Immature natural killer cell (primary cell): Measurements from ENCODE around the gene TMEM222. TPM values are rescaled to one million over a fixed set of nuclear protein-coding genes. Genes with fewer than 3 reads are reported as not detected.

ENCODE experiments used
- DNase-seq, 3 donors: peaks; one replicate each; pipeline ENCODE4 v3.0.0; 2022; ENCODE audit warnings: mixed read lengths in 1 of 3
- H3K27ac Mint-ChIP-seq, 6 donors: one replicate each; pipeline ENCODE4 v1.8.0; 2020; ENCODE audit warnings: mixed read lengths in 6 of 6, mild to moderate bottlenecking in 5 of 6, inconsistent platforms in 4 of 6, moderate library complexity in 3 of 6
- H3K27me3 Mint-ChIP-seq, 3 donors: one replicate each; pipeline ENCODE4 v1.8.0; 2020 to 2021; ENCODE audit warnings: low read depth in 3 of 3, mild to moderate bottlenecking in 3 of 3, mixed read lengths in 3 of 3, moderate library complexity in 3 of 3, inconsistent platforms in 1 of 3
- H3K36me3 Mint-ChIP-seq, 3 donors: one replicate each; pipeline ENCODE4 v1.8.0; 2020; ENCODE audit warnings: mixed read lengths in 3 of 3, inconsistent platforms in 2 of 3, mild to moderate bottlenecking in 2 of 3
- H3K4me1 Mint-ChIP-seq, 2 donors: one replicate each; pipeline ENCODE4 v1.8.0; 2020; ENCODE audit warnings: inconsistent platforms in 2 of 2, mild to moderate bottlenecking in 2 of 2, mixed read lengths in 2 of 2, moderate library complexity in 1 of 2
- H3K4me3 Mint-ChIP-seq, 5 donors: one replicate each; pipeline ENCODE4 v1.8.0; 2020; ENCODE audit warnings: mild to moderate bottlenecking in 5 of 5, mixed read lengths in 5 of 5, inconsistent platforms in 3 of 5, moderate library complexity in 3 of 5
- H3K9me3 Mint-ChIP-seq, 6 donors: one replicate each; pipeline ENCODE4 v1.8.0; 2020; ENCODE audit warnings: mild to moderate bottlenecking in 6 of 6, mixed read lengths in 6 of 6, inconsistent platforms in 4 of 6, moderate library complexity in 3 of 6
- polyA plus RNA-seq, 3 donors: library from polyadenylated mRNA; unstranded; fragments of 300-500 nt; fragmentation: Illumina TruSeq; gene quantifications; one replicate each; pipeline ENCODE4 v1.2.3, GENCODE V29; 2021

The TMEM222 gene
- polyA plus RNA-seq, 3 donors from 2014 or later = 56.0 to 99.3 (median 69.8) TPM

DNA sequence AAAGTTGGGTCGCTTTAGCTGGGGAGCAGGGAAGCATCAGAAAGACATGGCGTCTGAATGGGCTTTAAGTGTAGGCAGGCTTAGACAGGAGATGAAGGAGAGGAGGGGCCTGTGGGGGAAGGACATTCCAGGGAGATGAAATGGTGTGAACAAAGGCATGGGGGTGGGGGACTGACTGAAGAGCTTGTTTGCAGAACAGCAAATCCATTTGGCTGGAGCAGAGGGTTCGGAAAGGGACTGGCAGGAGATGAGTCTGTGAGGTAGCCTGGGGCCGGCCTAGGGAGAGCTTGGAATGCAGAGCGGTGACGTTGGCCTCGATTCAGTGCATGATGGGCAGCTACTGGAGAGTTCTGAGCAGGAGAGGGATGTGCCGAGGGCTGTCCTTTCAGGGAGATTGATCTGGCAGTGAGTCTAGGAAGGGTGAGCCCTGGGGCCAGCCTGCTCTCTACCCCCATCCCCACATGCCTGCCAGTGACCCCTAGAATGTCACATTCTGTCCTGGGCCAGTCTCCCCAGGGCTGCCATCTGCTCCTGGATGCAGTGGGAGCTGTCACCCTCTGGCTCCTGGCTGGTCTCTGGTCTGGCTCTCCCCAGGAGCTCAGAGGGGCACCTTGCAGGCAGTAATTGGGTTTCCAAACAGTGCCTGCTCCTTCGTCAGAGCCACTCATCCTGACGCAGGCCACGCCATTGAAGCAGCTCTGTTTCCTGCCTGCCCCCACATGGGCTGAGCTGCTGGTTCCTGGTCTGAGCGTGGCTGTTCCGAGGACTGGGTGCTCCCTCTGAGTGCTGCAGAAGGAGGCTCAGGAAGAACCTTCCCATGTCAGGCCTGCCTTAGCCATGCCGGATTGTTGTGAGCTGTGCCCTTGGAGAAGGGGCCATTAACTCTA lies 22.3 kb upstream of the TMEM222 start:
- H3K4me1 Mint-ChIP-seq = peaks cover 0 to 3% of the 10 kb centered on the region in 2 donors
- no peak for DNase-seq
- no peak overlapping the region for H3K27ac Mint-ChIP-seq
- peaks cover 0 to 2% (median 0%) of the 10 kb centered on the region in 3 donors for H3K27me3 Mint-ChIP-seq
- H3K9me3 Mint-ChIP-seq = no peaks in the 10 kb centered on the region
- H3K36me3 Mint-ChIP-seq = peaks cover 10 to 26% (median 13%) of the 10 kb centered on the region in 3 donors
- no peak overlapping the region for H3K4me3 Mint-ChIP-seq

DNA sequence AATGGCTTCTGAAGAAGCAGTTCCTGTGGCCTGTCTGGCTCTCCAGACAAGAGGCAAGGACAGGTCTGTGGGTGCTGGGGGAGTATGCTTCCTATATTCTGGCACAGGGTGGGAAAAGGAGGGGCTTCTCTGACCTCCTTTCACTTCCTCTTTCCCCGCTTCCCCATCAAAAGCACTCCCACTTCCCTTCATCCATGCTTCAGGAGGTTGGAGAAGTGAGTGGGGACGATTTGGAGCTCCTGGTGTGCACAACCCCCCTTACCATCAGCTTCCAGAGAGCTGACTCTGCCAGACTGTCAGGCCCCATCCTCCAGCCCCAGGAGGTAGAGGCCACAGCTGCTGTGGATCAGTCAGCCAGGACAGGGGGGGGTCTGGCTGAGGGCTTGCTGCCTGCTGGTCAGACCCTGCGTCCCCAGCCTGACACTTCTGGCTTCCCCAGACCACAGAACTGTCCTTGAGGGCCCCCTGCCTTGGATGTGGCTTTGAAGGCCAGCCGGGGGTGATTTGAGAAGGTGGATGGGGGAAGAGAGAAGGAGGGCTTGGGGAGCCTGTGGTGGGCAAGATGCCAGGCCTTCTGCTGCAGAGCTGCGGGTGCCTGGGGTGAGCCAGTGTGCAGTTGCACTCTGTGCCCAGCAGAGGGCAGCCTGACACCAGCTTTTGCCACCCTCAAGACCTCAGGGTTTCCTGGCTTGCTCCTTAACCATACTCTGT lies 21.5 kb upstream of the TMEM222 start:
- DNase-seq = peak; percentile 66 to 77 (median 74)
- peaks cover 0 to 3% of the 10 kb centered on the region in 2 donors for H3K4me1 Mint-ChIP-seq
- H3K27me3 Mint-ChIP-seq = peaks cover 0 to 2% (median 0%) of the 10 kb centered on the region in 3 donors
- no peak overlapping the region for H3K27ac Mint-ChIP-seq
- H3K9me3 Mint-ChIP-seq = no peaks in the 10 kb centered on the region
- no peak overlapping the region for H3K4me3 Mint-ChIP-seq
- H3K36me3 Mint-ChIP-seq = peaks cover 6 to 23% (median 9%) of the 10 kb centered on the region in 3 donors

DNA sequence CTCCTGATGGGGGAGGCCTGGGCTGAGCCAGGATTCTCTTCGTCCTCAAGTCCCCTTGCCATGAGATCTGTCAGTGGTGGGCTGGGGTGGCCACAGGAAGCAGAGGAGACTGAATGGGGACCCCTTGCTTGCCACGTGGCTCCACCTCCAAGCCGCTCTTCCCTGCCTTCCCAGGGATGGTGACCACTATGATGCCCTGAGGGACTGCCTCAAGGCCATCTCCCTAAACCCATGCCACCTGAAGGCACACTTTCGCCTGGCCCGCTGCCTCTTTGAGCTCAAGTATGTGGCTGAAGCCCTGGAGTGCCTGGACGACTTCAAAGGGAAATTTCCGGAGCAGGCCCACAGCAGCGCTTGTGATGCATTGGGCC lies 20.9 kb upstream of the TMEM222 start:
- H3K36me3 Mint-ChIP-seq = peaks cover 9 to 22% (median 11%) of the 10 kb centered on the region in 3 donors
- no peaks in the 10 kb centered on the region for H3K9me3 Mint-ChIP-seq
- H3K27me3 Mint-ChIP-seq = peaks cover 0 to 2% (median 0%) of the 10 kb centered on the region in 3 donors
- H3K27ac Mint-ChIP-seq = no peak overlapping the region
- peaks cover 0 to 3% of the 10 kb centered on the region in 2 donors for H3K4me1 Mint-ChIP-seq
- no peak for DNase-seq
- no peak overlapping the region for H3K4me3 Mint-ChIP-seq

DNA sequence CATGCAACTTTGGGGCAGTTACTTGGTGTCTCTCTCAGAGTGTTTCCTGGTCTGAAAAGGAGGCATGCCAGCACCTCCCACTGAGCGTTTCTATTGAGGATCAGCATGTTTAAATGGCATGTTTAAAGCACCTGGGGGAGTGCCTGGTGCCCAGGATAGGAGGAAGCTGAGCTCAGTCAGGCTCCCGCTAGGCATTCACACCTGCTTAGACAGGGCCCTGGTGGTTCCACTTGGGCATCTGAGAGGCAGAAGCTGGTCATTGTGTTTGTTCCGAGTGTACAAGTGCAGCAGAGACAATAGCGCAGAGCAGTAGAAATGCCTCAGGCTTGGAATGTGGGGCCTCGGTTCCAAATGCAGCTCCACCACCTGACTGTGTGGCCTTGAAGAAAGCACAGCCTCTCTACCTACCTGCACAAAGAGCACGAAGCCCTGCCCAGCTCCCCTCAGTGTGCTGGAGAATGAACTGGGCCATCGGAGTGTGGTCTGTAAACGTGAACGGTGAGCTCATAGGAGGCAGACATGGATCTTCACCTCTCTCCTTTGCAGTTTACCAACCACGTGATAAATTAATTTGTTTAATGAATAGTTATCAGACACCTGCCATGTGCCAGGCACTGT lies 20.3 kb upstream of the TMEM222 start:
- DNase-seq = no peak
- Mint-ChIP-seq H3K4me1 (peaks cover 0 to 3% of the 10 kb centered on the region in 2 donors), H3K4me3 (no peak overlapping the region), H3K36me3 (peaks cover 9 to 18% (median 11%) of the 10 kb centered on the region in 3 donors), H3K27ac (no peak overlapping the region), H3K27me3 (peaks cover 0 to 2% (median 0%) of the 10 kb centered on the region in 3 donors), H3K9me3 (no peaks in the 10 kb centered on the region)

DNA sequence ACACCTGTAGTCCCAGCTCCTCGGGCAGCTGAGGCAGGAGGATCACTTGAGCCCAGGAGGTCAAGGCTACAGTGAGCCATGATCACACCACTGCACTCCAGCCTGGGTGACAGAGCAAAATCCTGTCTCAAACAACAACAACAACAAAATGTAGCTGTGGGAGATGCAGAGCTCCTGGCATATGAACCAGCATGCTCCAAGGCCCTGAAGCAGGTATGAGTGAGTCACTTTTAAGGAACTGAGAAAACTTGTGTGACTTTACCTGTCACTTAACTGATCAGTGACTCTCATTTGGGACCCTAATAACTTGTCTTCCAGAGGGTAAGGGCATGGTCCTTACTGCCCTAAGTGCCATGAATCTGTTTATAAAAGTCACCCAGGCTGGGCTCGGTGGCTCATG lies 19.4 kb upstream of the TMEM222 start:
- Mint-ChIP-seq H3K36me3 (peaks cover 9 to 18% (median 11%) of the 10 kb centered on the region in 3 donors), H3K9me3 (no peaks in the 10 kb centered on the region), H3K27ac (no peak overlapping the region), H3K4me3 (no peak overlapping the region), H3K27me3 (peaks cover 1 to 2% (median 2%) of the 10 kb centered on the region in 3 donors), H3K4me1 (peaks cover 0 to 3% of the 10 kb centered on the region in 2 donors)
- DNase-seq = no peak

DNA sequence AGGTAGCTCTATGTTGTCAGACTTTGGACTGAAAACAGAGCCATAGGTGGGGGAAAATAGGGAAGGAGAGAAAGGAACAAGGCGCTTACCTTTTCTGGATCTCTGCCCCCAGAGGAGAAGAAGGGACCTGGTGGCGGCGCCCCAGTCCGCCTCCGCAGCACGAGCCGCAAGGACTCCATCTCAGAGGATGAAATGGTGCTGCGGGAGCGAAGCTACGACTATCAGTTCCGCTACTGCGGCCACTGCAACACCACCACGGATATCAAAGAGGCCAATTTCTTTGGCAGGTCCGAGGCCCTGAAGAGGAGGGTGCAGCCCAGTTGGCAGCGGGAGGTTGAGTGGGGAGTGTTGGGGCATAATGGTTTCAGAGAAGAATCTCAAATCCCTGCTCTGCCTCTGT lies 18.5 kb upstream of the TMEM222 start:
- DNase-seq = no peak
- Mint-ChIP-seq H3K36me3 (peaks cover 4 to 18% (median 9%) of the 10 kb centered on the region in 3 donors), H3K27ac (no peak overlapping the region), H3K4me3 (no peak overlapping the region), H3K9me3 (no peaks in the 10 kb centered on the region), H3K4me1 (peaks cover 0 to 3% of the 10 kb centered on the region in 2 donors), H3K27me3 (peaks cover 1 to 2% (median 2%) of the 10 kb centered on the region in 3 donors)

DNA sequence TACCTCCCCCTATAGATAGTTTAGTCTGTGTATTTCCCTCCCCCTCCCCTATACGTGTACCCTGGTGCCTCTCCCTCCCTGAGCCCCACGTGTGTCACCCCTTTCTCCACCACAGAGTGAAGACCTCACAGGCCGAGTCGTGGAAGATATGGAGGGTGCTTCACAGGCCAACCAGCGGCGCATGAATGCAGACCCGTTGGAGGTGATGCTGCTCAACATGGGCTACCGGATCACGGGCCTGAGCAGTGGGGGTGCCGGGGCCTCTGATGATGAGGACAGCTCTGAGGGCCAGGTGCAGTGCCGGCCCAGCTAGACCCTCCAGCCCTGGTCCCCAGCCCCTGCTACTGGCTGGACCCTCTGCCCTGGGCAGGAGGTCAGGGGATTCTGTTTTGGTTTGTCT lies 15.9 kb upstream of the TMEM222 start:
- no peaks in the 10 kb centered on the region for H3K9me3 Mint-ChIP-seq
- DNase-seq = no peak
- H3K27ac Mint-ChIP-seq = no peak overlapping the region
- H3K27me3 Mint-ChIP-seq = peaks cover 0 to 2% (median 1%) of the 10 kb centered on the region in 3 donors
- H3K36me3 Mint-ChIP-seq = peaks cover 4 to 19% (median 8%) of the 10 kb centered on the region in 3 donors
- H3K4me1 Mint-ChIP-seq = no peaks in the 10 kb centered on the region
- no peak overlapping the region for H3K4me3 Mint-ChIP-seq

DNA sequence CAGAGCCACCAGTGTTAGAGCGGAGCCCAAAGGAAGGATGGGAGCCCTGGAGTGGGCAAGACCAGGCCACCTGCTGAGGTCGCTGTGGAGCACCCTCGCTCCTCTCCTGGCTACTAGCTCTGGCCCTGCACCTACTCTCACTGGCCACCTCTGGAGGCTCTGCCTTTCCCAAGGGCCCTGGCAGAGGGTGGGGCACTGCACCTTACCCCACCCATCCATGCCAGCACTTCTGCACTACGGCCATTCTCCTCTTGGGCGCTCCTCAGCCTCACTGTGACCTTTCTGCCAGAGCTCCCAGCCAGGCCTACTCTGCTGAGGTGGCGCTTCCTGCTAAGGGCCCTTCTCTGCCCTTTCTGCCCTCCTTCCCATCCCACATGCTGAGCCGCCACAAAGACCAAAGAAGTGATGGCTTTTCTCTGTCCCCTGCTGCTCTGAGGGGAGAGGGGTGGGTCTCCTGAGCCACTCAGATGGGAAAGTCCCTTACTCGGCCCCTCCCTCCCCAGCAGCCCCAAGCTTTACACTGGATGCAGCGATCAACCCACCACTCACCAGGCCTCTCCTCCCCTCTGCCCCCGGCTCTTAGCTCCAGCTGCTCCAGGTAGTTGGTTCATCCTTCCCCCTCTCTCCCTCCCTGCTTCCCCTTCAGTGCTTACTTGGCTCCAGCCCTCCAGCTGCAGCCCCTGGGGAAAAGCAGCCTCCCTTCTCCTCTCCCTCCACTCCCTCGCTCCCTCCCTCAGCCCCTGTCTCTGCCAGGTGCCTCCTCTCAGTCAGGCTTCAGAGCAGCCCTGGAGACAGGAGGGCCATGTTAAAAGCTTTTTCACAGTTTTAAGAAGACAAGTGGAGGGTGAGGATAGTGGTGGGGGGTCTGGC lies 14.8 kb upstream of the TMEM222 start:
- H3K4me1 Mint-ChIP-seq = no peaks in the 10 kb centered on the region
- H3K27me3 Mint-ChIP-seq = peaks cover 0 to 2% (median 1%) of the 10 kb centered on the region in 3 donors
- H3K27ac Mint-ChIP-seq = no peak overlapping the region

DNA sequence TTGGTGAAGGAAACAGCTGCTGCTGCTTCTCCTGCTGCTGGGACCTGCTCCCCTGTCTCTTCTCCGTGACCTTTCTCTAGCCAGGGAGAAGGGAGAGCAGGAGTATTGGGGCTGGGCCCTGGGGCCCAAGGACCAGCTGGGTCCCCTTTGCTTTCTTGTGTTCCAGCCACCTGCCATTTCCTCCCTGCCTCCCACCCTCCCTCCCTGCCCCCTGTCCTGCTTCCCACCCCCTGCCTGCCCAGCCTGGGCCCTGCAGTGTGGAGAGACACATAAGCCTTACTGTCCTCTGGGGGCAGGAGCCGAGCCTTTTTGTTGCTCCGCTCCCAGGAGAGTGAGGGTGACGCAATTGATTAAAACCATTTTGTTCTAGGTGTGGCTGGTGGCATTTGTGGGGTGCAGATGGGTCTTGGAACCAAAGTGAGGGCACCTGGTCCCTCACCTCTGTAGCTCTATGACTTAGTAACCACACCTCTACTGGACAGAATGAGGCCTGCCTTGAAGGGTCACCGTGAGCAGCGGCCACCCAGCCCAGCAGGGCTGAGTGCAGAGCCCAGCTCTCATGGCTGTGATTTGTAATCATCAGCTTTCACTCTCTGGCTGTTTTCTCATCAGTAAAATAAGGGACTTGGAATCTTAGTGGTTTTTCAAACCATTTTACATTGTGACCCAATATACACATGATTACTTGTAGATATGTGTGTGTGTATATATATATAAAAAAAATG lies 13.9 kb upstream of the TMEM222 start:
- H3K4me3 Mint-ChIP-seq = no peak overlapping the region
- H3K4me1 Mint-ChIP-seq = no peaks in the 10 kb centered on the region
- H3K27ac Mint-ChIP-seq = peak overlapping the region in 1 of 6 donors; percentile 62
- no peaks in the 10 kb centered on the region for H3K9me3 Mint-ChIP-seq
- H3K27me3 Mint-ChIP-seq = peaks cover 0 to 2% (median 1%) of the 10 kb centered on the region in 3 donors
- DNase-seq = no peak
- H3K36me3 Mint-ChIP-seq = peaks cover 0 to 14% (median 8%) of the 10 kb centered on the region in 3 donors

More for the DNA sequence above, 14.8 kb upstream of the TMEM222 start:
- no peaks in the 10 kb centered on the region for H3K9me3 Mint-ChIP-seq
- H3K36me3 Mint-ChIP-seq = peaks cover 1 to 16% (median 8%) of the 10 kb centered on the region in 3 donors
- DNase-seq = no peak
- no peak overlapping the region for H3K4me3 Mint-ChIP-seq

DNA sequence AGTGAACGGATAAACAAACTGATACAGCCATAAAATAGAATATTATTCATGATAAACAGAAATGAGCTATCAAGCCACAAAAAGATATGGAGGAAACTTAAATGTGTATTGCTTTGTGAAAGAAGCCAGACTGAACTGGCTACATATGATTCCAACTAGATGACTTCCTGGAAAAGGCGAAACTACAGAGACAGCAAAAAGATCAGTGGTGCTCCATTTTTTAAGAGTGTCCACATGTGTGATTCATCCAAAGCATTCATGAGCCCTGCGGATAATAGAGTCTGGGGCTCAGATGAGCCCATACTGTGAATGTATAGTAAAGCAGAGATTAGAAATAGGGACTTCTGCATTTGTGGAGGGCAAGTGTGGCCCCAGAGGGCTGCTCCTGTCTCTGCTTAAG lies 7.8 kb upstream of the TMEM222 start:
- H3K4me1 Mint-ChIP-seq = no peaks in the 10 kb centered on the region
- peaks cover 0 to 6% (median 4%) of the 10 kb centered on the region in 3 donors for H3K27me3 Mint-ChIP-seq
- peak overlapping the region in 1 of 6 donors; percentile 68 for H3K27ac Mint-ChIP-seq
- no peak for DNase-seq
- no peak overlapping the region for H3K4me3 Mint-ChIP-seq
- H3K9me3 Mint-ChIP-seq = peaks cover 0 to 2% (median 0%) of the 10 kb centered on the region in 6 donors
- H3K36me3 Mint-ChIP-seq = peaks cover 0 to 7% (median 3%) of the 10 kb centered on the region in 3 donors

DNA sequence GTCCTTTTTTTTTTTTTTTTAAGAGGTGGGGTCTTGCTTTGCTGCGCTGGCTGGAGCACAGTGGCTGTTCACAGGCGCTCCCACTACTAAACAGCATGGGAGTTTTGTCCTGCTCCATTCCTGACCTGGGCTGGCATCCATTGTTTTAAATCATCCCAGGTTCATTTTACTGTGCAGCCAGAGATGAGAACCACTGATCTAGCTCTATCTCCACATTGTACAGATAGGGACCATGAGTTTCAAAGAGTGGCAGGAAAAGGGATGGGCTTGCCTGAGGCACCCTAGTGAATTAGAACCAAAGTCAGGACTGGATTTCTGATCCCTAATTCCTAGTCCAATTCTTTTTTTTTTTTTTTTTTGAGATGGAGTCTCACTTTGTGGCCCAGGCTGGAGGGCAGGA lies 7.2 kb upstream of the TMEM222 start:
- Mint-ChIP-seq H3K9me3 (peaks cover 0 to 2% (median 0%) of the 10 kb centered on the region in 6 donors), H3K4me1 (no peaks in the 10 kb centered on the region), H3K36me3 (peaks cover 0 to 7% (median 3%) of the 10 kb centered on the region in 3 donors), H3K4me3 (no peak overlapping the region), H3K27ac (no peak overlapping the region), H3K27me3 (peaks cover 0 to 8% (median 4%) of the 10 kb centered on the region in 3 donors)
- DNase-seq = no peak

DNA sequence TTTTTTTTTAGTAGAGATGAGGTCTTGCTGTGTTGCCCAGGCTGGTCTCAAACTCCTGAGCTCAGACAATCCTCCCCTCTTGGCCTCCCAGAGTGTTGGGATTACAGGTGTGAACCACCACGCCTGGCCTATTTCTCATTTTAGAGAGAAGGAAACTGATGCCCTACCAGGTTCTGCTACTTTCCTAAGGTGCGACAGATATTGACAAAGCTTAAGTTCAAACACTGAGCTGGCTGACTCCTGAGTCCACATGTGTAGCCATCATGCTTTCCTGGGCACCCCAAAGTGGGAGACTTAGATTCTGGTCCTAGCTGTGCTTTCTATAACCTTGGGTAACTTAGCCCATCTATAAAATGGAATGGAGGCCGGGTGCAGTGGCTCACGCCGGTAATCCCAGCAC lies 5.1 kb upstream of the TMEM222 start:
- peaks cover 4 to 16% (median 5%) of the 10 kb centered on the region in 3 donors for H3K27me3 Mint-ChIP-seq
- H3K27ac Mint-ChIP-seq = no peak overlapping the region
- H3K9me3 Mint-ChIP-seq = peaks cover 0 to 2% (median 0%) of the 10 kb centered on the region in 6 donors
- no peak overlapping the region for H3K4me3 Mint-ChIP-seq
- DNase-seq = no peak
- H3K4me1 Mint-ChIP-seq = peaks cover 6% of the 10 kb centered on the region in 2 donors
- H3K36me3 Mint-ChIP-seq = no peaks in the 10 kb centered on the region
